Measurements from ENCODE around the gene GRHPR. TPM values are rescaled to one million over a fixed set of nuclear protein-coding genes. Genes with fewer than 3 reads are reported as not detected.
"Not testable (repeated sequence)": the region's sequence is repeated elsewhere in the genome, so short reads cannot be mapped to it uniquely, and the experiment has no call there.

The GRHPR gene
- polyA plus RNA-seq, 4 donors, result 122 to 161 (median 131) TPM

GRCh38 chr9:37444890-37445289 lies 22.4 kb downstream of the GRHPR start:
- DNase-seq (ENCODE audit: low read depth in 4 of 4, low spot score in 3 of 4), result no peak

- no peak for DNase-seq (ENCODE audit: low read depth in 4 of 4, low spot score in 3 of 4)
Observed at GRCh38 chr9:37445832-37446231, 23.3 kb downstream of the GRHPR start.

- no peak for DNase-seq (ENCODE audit: low read depth in 4 of 4, low spot score in 3 of 4)
Observed at GRCh38 chr9:37446401-37446800, 23.9 kb downstream of the GRHPR start.

- no peak for DNase-seq (ENCODE audit: low read depth in 4 of 4, low spot score in 3 of 4)
Observed at GRCh38 chr9:37447111-37447510, 24.6 kb downstream of the GRHPR start.

GRCh38 chr9:37449862-37450632 lies 27.6 kb downstream of the GRHPR start:
- DNase-seq (ENCODE audit: low read depth in 4 of 4, low spot score in 3 of 4), result no peak

- DNase-seq (ENCODE audit: low read depth in 4 of 4, low spot score in 3 of 4), result no peak
Observed at GRCh38 chr9:37451628-37452027, 29.1 kb downstream of the GRHPR start.

GRCh38 chr9:37452611-37453010 lies 30.1 kb downstream of the GRHPR start:
- DNase-seq (ENCODE audit: low read depth in 4 of 4, low spot score in 3 of 4), result no peak

- DNase-seq (ENCODE audit: low read depth in 4 of 4, low spot score in 3 of 4), result no peak
Observed at GRCh38 chr9:37453827-37454226, 31.3 kb downstream of the GRHPR start.

GRCh38 chr9:37454238-37454637 lies 31.7 kb downstream of the GRHPR start:
- no peak for DNase-seq (ENCODE audit: low read depth in 4 of 4, low spot score in 3 of 4)

GRCh38 chr9:37455884-37456647 lies 33.6 kb downstream of the GRHPR start:
- DNase-seq (ENCODE audit: low read depth in 4 of 4, low spot score in 3 of 4), result no peak

GRCh38 chr9:37456817-37457216 lies 34.3 kb downstream of the GRHPR start:
- DNase-seq (ENCODE audit: low read depth in 4 of 4, low spot score in 3 of 4), result no peak

- DNase-seq (ENCODE audit: low read depth in 4 of 4, low spot score in 3 of 4), result no peak
Observed at GRCh38 chr9:37464006-37464405, 41.5 kb downstream of the GRHPR start.

GRCh38 chr9:37464426-37465248 lies 42.1 kb downstream of the GRHPR start:
- DNase-seq (ENCODE audit: low read depth in 4 of 4, low spot score in 3 of 4), result peak in 3 of 4 donors; percentile 30 to 77 (median 55)

GRCh38 chr9:37465249-37466036 lies 42.9 kb downstream of the GRHPR start, which contains the start of gene ZBTB5:
Gene ZBTB5, minus strand, starts transcription at chr9:37465450. Its CDS starts 22,899 bp downstream, at chr9:37442551.
- peak; percentile 95 to 99 (median 98) for DNase-seq (ENCODE audit: low read depth in 4 of 4, low spot score in 3 of 4)

GRCh38 chr9:37466037-37466709 lies 43.7 kb downstream of the GRHPR start:
- DNase-seq (ENCODE audit: low read depth in 4 of 4, low spot score in 3 of 4), result peak in 3 of 4 donors; percentile 65 to 75 (median 69)

GRCh38 chr9:37467530-37467929 lies 45.0 kb downstream of the GRHPR start:
- not testable (repeated sequence) for DNase-seq (ENCODE audit: low read depth in 4 of 4, low spot score in 3 of 4)

GRCh38 chr9:37468620-37469019 lies 46.1 kb downstream of the GRHPR start:
- no peak for DNase-seq (ENCODE audit: low read depth in 4 of 4, low spot score in 3 of 4)

GRCh38 chr9:37471942-37472684 lies 49.6 kb downstream of the GRHPR start:
- DNase-seq (ENCODE audit: low read depth in 4 of 4, low spot score in 3 of 4), result peak in 2 of 4 donors; percentile 58

GRCh38 chr9:37473982-37474381 lies 51.5 kb downstream of the GRHPR start:
- DNase-seq (ENCODE audit: low read depth in 4 of 4, low spot score in 3 of 4), result not testable (repeated sequence)

All from right renal pelvis (tissue), 4 donors.